Fibroblast of upper back skin (primary cell): ENCODE measurements around the gene ZNF331.

Experiments used
- DNase-seq: peaks from one replicate; pipeline ENCODE4 v3.0.0-alpha.2; 2013

The ZNF331 gene

GRCh38 chr19:53521373-53522202 lies 16.4 kb upstream of the ZNF331 start:
- DNase-seq: no peak

GRCh38 chr19:53525922-53526321 lies 12.0 kb upstream of the ZNF331 start:
- no peak for DNase-seq

GRCh38 chr19:53530622-53531021 lies 7.3 kb upstream of the ZNF331 start:
- no peak for DNase-seq

GRCh38 chr19:53531457-53531856 lies 6.5 kb upstream of the ZNF331 start:
- no peak for DNase-seq

- peak; percentile 35 for DNase-seq
These were observed 5.6 kb upstream of the ZNF331 start for GRCh38 chr19:53532362-53532761.

GRCh38 chr19:53536225-53536548 lies 1.8 kb upstream of the ZNF331 start:
- DNase-seq: no peak

- DNase-seq: no peak
These were observed 824 bp upstream of the ZNF331 start for GRCh38 chr19:53537121-53537520.

- DNase-seq: no peak
These were observed 599 bp downstream of the ZNF331 start for GRCh38 chr19:53538378-53539109.

- no peak for DNase-seq
These were observed 2.1 kb downstream of the ZNF331 start for GRCh38 chr19:53540091-53540490.

GRCh38 chr19:53541971-53542370 lies 4.0 kb downstream of the ZNF331 start:
- DNase-seq: no peak

- no peak for DNase-seq
These were observed 7.5 kb downstream of the ZNF331 start for GRCh38 chr19:53545271-53546065.

- DNase-seq: no peak
These were observed 9.0 kb downstream of the ZNF331 start for GRCh38 chr19:53546758-53547513.

- DNase-seq: peak; percentile 39
These were observed 11.4 kb downstream of the ZNF331 start for GRCh38 chr19:53549340-53549739.

GRCh38 chr19:53552001-53552721 lies 14.2 kb downstream of the ZNF331 start:
- no peak for DNase-seq

- no peak for DNase-seq
These were observed 15.2 kb downstream of the ZNF331 start for GRCh38 chr19:53553156-53553555.

GRCh38 chr19:53553865-53554791 lies 16.2 kb downstream of the ZNF331 start:
- DNase-seq: peak; percentile 82

- DNase-seq: no peak
These were observed 16.9 kb downstream of the ZNF331 start for GRCh38 chr19:53554804-53555203.

- no peak for DNase-seq
These were observed 17.4 kb downstream of the ZNF331 start for GRCh38 chr19:53555352-53555751.

- DNase-seq: no peak
These were observed 33.4 kb downstream of the ZNF331 start for GRCh38 chr19:53571339-53571738.

GRCh38 chr19:53576941-53577653 lies 39.2 kb downstream of the ZNF331 start:
- no peak for DNase-seq
